Esophagus muscularis mucosa (tissue), 4 donors: ENCODE data around the gene PPARG.

Experiments
- CTCF ChIP-seq, 3 experiments: fragments of 200-600 bp in 2 of 3; fragments of 450-650 bp in 1 of 3; sonication (generic) in 2 of 3; IDR thresholded peaks; one replicate each; pipeline ENCODE4 v1.5.1; 2017 to 2019; ENCODE audit warnings: antibody characterized with exemption in 3 of 3, mild to moderate bottlenecking in 2 of 3, moderate library complexity in 1 of 3
- EP300 ChIP-seq: sonication (generic); formaldehyde crosslinking; IDR thresholded peaks from one replicate; pipeline ENCODE4 v1.6.1; 2017; ENCODE audit warnings: antibody characterized with exemption
- POLR2A ChIP-seq: fragments of 450-650 bp; IDR thresholded peaks from one replicate; pipeline ENCODE4 v1.6.1; 2017; ENCODE audit warnings: antibody characterized with exemption, moderate library complexity, mild to moderate bottlenecking, low read depth
- POLR2AphosphoS5 ChIP-seq, 2 donors: sonication (generic); formaldehyde crosslinking; IDR thresholded peaks; one replicate each; pipeline ENCODE4 v1.6.1; 2017; ENCODE audit warnings: antibody characterized with exemption in 2 of 2

- no peak for TF ChIP-seq POLR2AphosphoS5 (IDR thresholded peaks at IDR 0.05)
- TF ChIP-seq POLR2A: no peak
- TF ChIP-seq CTCF (IDR thresholded peaks at IDR 0.05): no peak
- no peak for TF ChIP-seq EP300
Observed at GRCh38 chr3:12464181-12464580, 175.3 kb downstream of the PPARG start.
